Adrenal gland (tissue), 12 donors: ENCODE measurements around the gene MOB3B. TPM values are rescaled to one million over a fixed set of nuclear protein-coding genes. Genes with fewer than 3 reads are reported as not detected.
A peak's percentile ranks its signal among the peaks of the same experiment; 100 is the strongest.

Experiments
- DNase-seq, 7 donors: peaks; one replicate each; pipeline ENCODE4 v3.0.0-alpha.2; 2019 to 2020
- H3K27ac ChIP-seq, 5 donors: fragments of 200-600 bp; sonication (generic) in 4 of 5; 1 replicate in 3 of 5; 2 replicates in 2 of 5; pipeline versions ENCODE4 v1.5.1 to v1.8.0; 2016 to 2020; ENCODE audit warnings: mild to moderate bottlenecking in 1 of 5
- H3K27me3 ChIP-seq: fragments of 200-600 bp; 2 replicates; pipeline ENCODE4 v1.8.0; 2021
- H3K36me3 ChIP-seq, 2 donors: fragments of 200-600 bp; replicated peaks in 1 of 2; 1 replicate in 1 of 2; 2 replicates in 1 of 2; pipeline versions ENCODE4 v1.5.1 to v1.8.0; 2018 to 2022
- H3K4me1 ChIP-seq, 2 donors: fragments of 200-600 bp; replicated peaks in 1 of 2; 1 replicate in 1 of 2; 2 replicates in 1 of 2; pipeline versions ENCODE4 v1.5.1 to v1.8.0; 2018 to 2021
- H3K4me3 ChIP-seq, 4 donors: fragments of 200-600 bp; sonication (generic) in 3 of 4; one replicate each; pipeline ENCODE4 v1.5.1; 2016 to 2018
- H3K9me3 ChIP-seq, 3 donors: fragments of 200-600 bp; sonication (generic) in 1 of 3; replicated peaks in 1 of 3; 1 replicate in 2 of 3; 2 replicates in 1 of 3; pipeline versions ENCODE4 v1.5.1 to v1.8.0; 2016 to 2021
- POLR2A ChIP-seq, 2 donors: fragments of 450-650 bp; IDR thresholded peaks; one replicate each; pipeline ENCODE4 v1.6.1; 2017; ENCODE audit warnings: antibody characterized with exemption in 2 of 2, mild to moderate bottlenecking in 2 of 2, moderate library complexity in 1 of 2
- WGBS, 4 donors: extraction: QIAGEN DNeasy Blood & Tissue Kit in 2 of 4; methylation state at CpG; one replicate each; pipeline versions ENCODE4 v1.1.5 to v1.1.7; 2013 to 2017; 5-methylcytosine and 5-hydroxymethylcytosine counted together
- intact Hi-C, 2 donors: fragments of 100-400 bp; cut with DNase I; formaldehyde crosslinking; loops; one replicate each; pipeline versions ENCODE4 v1.14.1 to v1.15.0; 2022 to 2023
- polyA plus RNA-seq, 3 donors: library from polyadenylated mRNA; stranded (reverse); fragments of 200-250 nt in 2 of 3; fragments of 350-450 nt in 1 of 3; fragmentation: Illumina TruSeq in 1 of 3; extraction: RNeasy Lipid Tissue Mini Kit (QIAGEN cat#74804) in 1 of 3; gene quantifications; one replicate each; pipeline ENCODE4 v1.2.3, GENCODE V29; 2013 to 2014
- total RNA-seq, 9 donors: library from RNA; depleted of rRNA in 4 of 9; stranded (reverse); fragments of >200 nt in 4 of 9; fragments of 120-200 nt in 1 of 9; fragmentation: NEBNext Ultra II Directional in 1 of 9; extraction: Animal tissue kit (Norgen Biotek cat#: 25700) in 1 of 9; gene quantifications; one replicate each; pipeline versions ENCODE4 v1.1.0 to v1.2.4, GENCODE V29; 2013 to 2023
- TF ChIP-seq, protein P1 (sequence below), 6 experiments: fragments of 450-650 bp in 4 of 6; fragments of 200-600 bp in 2 of 6; sonication (generic) in 1 of 6; IDR thresholded peaks; 1 replicate in 5 of 6; 2 replicates in 1 of 6; pipeline versions ENCODE4 v1.5.1 to v1.8.0; 2016 to 2021; ENCODE audit warnings: antibody characterized with exemption in 6 of 6, mild to moderate bottlenecking in 2 of 6, moderate library complexity in 1 of 6
- donor health status: healthy with polysubstance abuse.
- donor health status: Bipolar disorder and iron deficiency.
- donor health status: DM: yes; HTN: yes; CAD: no.
- donor health status: DM: no; HTN: no; CAD: no.
- donor health status: DM: no; HTN: no; CAD: no.
- donor health status: DM: yes; HTN: yes; CAD: no.

MOB3B gene
- total and polyA plus RNA-seq, 12 donors = 1.3 to 9.0 (median 3.4) TPM

DNA sequence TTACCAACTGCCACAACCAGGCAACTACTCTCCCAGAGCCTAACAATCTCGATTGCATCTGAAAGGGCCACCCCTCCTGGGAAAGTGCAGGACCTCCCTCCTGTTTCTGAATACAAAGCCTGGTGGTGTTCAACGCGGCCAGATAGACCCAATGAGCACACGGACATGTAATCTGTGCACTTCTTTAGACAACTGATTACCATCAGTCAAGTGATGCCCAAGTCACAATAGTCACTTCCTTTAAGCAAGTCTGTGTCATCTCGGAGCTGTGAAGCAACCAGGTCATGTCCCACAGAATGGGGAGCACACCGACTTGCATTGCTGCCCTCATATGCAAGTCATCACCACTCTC is 42.9 kb upstream of the MOB3B start:
- peak overlapping the region in 3 of 4 donors; percentile 64 to 89 (median 77) for H3K4me3 ChIP-seq
- intact Hi-C loops = no loop called here
- 3 to 8% (median 3%) methylated on average over 5 to 6 of the region's 6 CpGs for WGBS, 4 donors
- H3K27ac ChIP-seq = peak overlapping the region; percentile 87 to 99 (median 94)
- peak in 6 of 7 donors; percentile 64 to 85 (median 70) for DNase-seq
- H3K27me3 ChIP-seq = no peaks in the 10 kb centered on the region
- peaks cover 0 to 14% of the 10 kb centered on the region in 2 donors for H3K4me1 ChIP-seq
- no peaks in the 10 kb centered on the region for H3K9me3 ChIP-seq
- H3K36me3 ChIP-seq = no peaks in the 10 kb centered on the region
- TF ChIP-seq, protein P1, sequence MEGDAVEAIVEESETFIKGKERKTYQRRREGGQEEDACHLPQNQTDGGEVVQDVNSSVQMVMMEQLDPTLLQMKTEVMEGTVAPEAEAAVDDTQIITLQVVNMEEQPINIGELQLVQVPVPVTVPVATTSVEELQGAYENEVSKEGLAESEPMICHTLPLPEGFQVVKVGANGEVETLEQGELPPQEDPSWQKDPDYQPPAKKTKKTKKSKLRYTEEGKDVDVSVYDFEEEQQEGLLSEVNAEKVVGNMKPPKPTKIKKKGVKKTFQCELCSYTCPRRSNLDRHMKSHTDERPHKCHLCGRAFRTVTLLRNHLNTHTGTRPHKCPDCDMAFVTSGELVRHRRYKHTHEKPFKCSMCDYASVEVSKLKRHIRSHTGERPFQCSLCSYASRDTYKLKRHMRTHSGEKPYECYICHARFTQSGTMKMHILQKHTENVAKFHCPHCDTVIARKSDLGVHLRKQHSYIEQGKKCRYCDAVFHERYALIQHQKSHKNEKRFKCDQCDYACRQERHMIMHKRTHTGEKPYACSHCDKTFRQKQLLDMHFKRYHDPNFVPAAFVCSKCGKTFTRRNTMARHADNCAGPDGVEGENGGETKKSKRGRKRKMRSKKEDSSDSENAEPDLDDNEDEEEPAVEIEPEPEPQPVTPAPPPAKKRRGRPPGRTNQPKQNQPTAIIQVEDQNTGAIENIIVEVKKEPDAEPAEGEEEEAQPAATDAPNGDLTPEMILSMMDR (IDR thresholded peaks at IDR 0.05) = no peak
- TF ChIP-seq POLR2A (IDR thresholded peaks at IDR 0.05) = peak in 1 of 2 donors; percentile 42

DNA sequence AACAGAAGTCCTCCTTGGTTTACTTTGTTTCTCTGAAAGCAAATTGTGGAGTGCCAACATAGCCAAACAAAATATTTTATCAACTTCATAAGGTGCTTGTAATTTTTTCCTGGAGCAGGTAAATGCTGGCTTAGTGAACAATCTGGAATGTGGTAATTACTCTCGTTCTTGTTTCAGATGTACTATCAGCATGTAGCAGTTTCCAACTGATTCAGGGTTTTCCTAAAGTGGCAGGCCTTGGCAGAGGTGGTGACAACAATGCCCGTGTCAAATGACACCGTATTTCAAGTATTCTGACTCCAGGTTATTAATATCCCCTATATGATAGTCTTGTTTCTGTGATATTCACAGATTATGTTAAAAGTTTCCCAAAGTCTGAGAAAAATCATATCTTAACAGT is 42.4 kb upstream of the MOB3B start:
- H3K36me3 ChIP-seq = no peaks in the 10 kb centered on the region
- H3K27ac ChIP-seq = peak overlapping the region in 4 of 5 donors; percentile 87 to 99 (median 94)
- no peak for DNase-seq
- 39 to 48% (median 44%) methylated on average over 3 of the region's 3 CpGs for WGBS, 4 donors
- TF ChIP-seq POLR2A (IDR thresholded peaks at IDR 0.05) = no peak
- TF ChIP-seq, protein P1 (IDR thresholded peaks at IDR 0.05) = no peak
- intact Hi-C loops = no loop called here
- no peaks in the 10 kb centered on the region for H3K27me3 ChIP-seq
- peaks cover 0 to 14% of the 10 kb centered on the region in 2 donors for H3K4me1 ChIP-seq
- no peak overlapping the region for H3K4me3 ChIP-seq
- no peaks in the 10 kb centered on the region for H3K9me3 ChIP-seq

DNA sequence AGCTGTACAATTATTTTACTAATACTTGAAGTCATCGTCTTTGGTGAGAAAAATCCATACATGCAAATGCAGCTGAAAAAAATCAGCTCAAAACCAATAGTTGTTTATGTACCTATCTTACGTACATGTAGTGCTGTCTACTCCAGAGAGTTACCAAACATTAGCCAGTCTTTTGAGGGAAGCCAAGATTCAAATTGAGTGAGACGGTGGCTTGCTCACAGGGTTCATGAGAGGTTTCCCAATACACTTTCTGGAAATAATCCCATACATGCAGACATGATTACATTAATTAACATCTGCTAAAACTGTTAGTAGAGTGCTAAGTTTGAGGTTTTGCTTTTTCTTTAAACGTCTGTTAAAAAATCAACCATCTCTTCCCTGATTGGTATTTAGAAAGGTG is 41.4 kb upstream of the MOB3B start:
- no peaks in the 10 kb centered on the region for H3K27me3 ChIP-seq
- intact Hi-C loops = no loop called here
- WGBS, 4 donors = 82 to 90% (median 87%) methylated on average over 4 of the region's 4 CpGs
- peaks cover 0 to 14% of the 10 kb centered on the region in 2 donors for H3K4me1 ChIP-seq
- peaks cover 0 to 10% of the 10 kb centered on the region in 2 donors for H3K36me3 ChIP-seq
- H3K27ac ChIP-seq = peak overlapping the region in 1 of 5 donors; percentile 99
- no peak for DNase-seq
- H3K9me3 ChIP-seq = no peaks in the 10 kb centered on the region
- H3K4me3 ChIP-seq = no peak overlapping the region
- TF ChIP-seq, protein P1 (IDR thresholded peaks at IDR 0.05) = no peak
- no peak for TF ChIP-seq POLR2A (IDR thresholded peaks at IDR 0.05)

DNA sequence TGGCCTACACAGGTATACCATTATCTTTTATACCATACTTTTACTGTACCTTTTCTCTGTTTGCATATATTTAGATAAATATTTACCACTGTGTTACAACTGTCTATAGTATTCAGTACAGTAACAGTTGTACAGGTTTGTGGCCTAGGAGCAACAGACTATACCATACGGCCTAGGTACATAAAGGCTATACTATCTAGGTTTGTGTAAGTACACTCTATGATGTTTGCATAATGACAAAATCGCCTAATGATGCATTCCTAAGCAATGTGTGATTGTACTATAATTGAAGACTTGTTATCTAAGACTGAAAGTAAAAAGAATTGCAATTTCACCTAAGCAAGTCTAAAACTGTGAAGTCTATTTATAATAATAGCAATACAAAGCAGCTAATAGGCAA is 39.8 kb upstream of the MOB3B start:
- H3K27me3 ChIP-seq = no peaks in the 10 kb centered on the region
- peaks cover 0 to 11% of the 10 kb centered on the region in 2 donors for H3K36me3 ChIP-seq
- no peaks in the 10 kb centered on the region for H3K9me3 ChIP-seq
- DNase-seq = no peak
- no peak overlapping the region for H3K27ac ChIP-seq
- no peak for TF ChIP-seq POLR2A (IDR thresholded peaks at IDR 0.05)
- TF ChIP-seq, protein P1 (IDR thresholded peaks at IDR 0.05) = no peak
- H3K4me1 ChIP-seq = peaks cover 0 to 14% of the 10 kb centered on the region in 2 donors
- WGBS, 4 donors = 44 to 94% (median 91%) methylated on average over 2 of the region's 2 CpGs
- H3K4me3 ChIP-seq = no peak overlapping the region
- intact Hi-C loops = no loop called here
